ENCODE results near the gene CDRT4.

CDRT4 gene

GRCh38 chr17:15454346-15454745, 13.1 kb downstream of the CDRT4 start:
- no peak overlapping the region for H3K4me3 Mint-ChIP-seq
- peaks cover 41% of the 10 kb centered on the region for H3K36me3 Mint-ChIP-seq (ENCODE audit: low read depth)
- no peak overlapping the region for H3K27ac Mint-ChIP-seq
- peaks cover 5% of the 10 kb centered on the region for H3K9me3 Mint-ChIP-seq
- H3K4me1 Mint-ChIP-seq, result peaks cover 26% of the 10 kb centered on the region
- H3K27me3 Mint-ChIP-seq (ENCODE audit: low read depth), result no peaks in the 10 kb centered on the region
- no peak for TF ChIP-seq CTCF (IDR thresholded peaks at IDR 0.05; ENCODE audit: unreplicated experiment in 3 of 3)

GRCh38 chr17:15453782-15454181, 13.6 kb downstream of the CDRT4 start:
- no peak overlapping the region for H3K27ac Mint-ChIP-seq
- no peak for TF ChIP-seq CTCF (IDR thresholded peaks at IDR 0.05; ENCODE audit: unreplicated experiment in 3 of 3)
- peaks cover 47% of the 10 kb centered on the region for H3K36me3 Mint-ChIP-seq (ENCODE audit: low read depth)
- peaks cover 5% of the 10 kb centered on the region for H3K9me3 Mint-ChIP-seq
- no peak overlapping the region for H3K4me3 Mint-ChIP-seq
- no peaks in the 10 kb centered on the region for H3K27me3 Mint-ChIP-seq (ENCODE audit: low read depth)
- H3K4me1 Mint-ChIP-seq, result peaks cover 26% of the 10 kb centered on the region

GRCh38 chr17:15453246-15453645, 14.2 kb downstream of the CDRT4 start:
- no peak for TF ChIP-seq CTCF (IDR thresholded peaks at IDR 0.05; ENCODE audit: unreplicated experiment in 3 of 3)
- H3K4me3 Mint-ChIP-seq, result no peak overlapping the region
- peaks cover 5% of the 10 kb centered on the region for H3K9me3 Mint-ChIP-seq
- H3K27me3 Mint-ChIP-seq (ENCODE audit: low read depth), result no peaks in the 10 kb centered on the region
- H3K27ac Mint-ChIP-seq, result no peak overlapping the region
- peaks cover 48% of the 10 kb centered on the region for H3K36me3 Mint-ChIP-seq (ENCODE audit: low read depth)
- H3K4me1 Mint-ChIP-seq, result peaks cover 24% of the 10 kb centered on the region

- Mint-ChIP-seq H3K27me3 (ENCODE audit: low read depth) (no peaks in the 10 kb centered on the region), H3K9me3 (peaks cover 5% of the 10 kb centered on the region), H3K27ac (no peak overlapping the region), H3K4me3 (no peak overlapping the region), H3K4me1 (peaks cover 19% of the 10 kb centered on the region), H3K36me3 (ENCODE audit: low read depth) (peaks cover 45% of the 10 kb centered on the region)
- TF ChIP-seq CTCF (IDR thresholded peaks at IDR 0.05; ENCODE audit: unreplicated experiment in 3 of 3), result no peak
These were observed 14.7 kb downstream of the CDRT4 start for GRCh38 chr17:15452746-15453145.

GRCh38 chr17:15451680-15452079, 15.7 kb downstream of the CDRT4 start:
- no peak for TF ChIP-seq CTCF (IDR thresholded peaks at IDR 0.05; ENCODE audit: unreplicated experiment in 3 of 3)

GRCh38 chr17:15448580-15448956, 18.9 kb downstream of the CDRT4 start:
- no peak for TF ChIP-seq CTCF (IDR thresholded peaks at IDR 0.05; ENCODE audit: unreplicated experiment in 3 of 3)
- H3K27me3 Mint-ChIP-seq (ENCODE audit: low read depth), result peaks cover 3% of the 10 kb centered on the region

More at GRCh38 chr17:15451680-15452079, 15.7 kb downstream of the CDRT4 start:
- peaks cover 9% of the 10 kb centered on the region for H3K4me1 Mint-ChIP-seq
- H3K9me3 Mint-ChIP-seq, result peaks cover 5% of the 10 kb centered on the region
- peaks cover 38% of the 10 kb centered on the region for H3K36me3 Mint-ChIP-seq (ENCODE audit: low read depth)
- no peak overlapping the region for H3K27ac Mint-ChIP-seq
- H3K4me3 Mint-ChIP-seq, result no peak overlapping the region
- H3K27me3 Mint-ChIP-seq (ENCODE audit: low read depth), result no peaks in the 10 kb centered on the region

More at GRCh38 chr17:15448580-15448956, 18.9 kb downstream of the CDRT4 start:
- peak overlapping the region in 1 of 3 experiments; percentile 41 for H3K27ac Mint-ChIP-seq
- H3K4me3 Mint-ChIP-seq, result no peak overlapping the region
- no peaks in the 10 kb centered on the region for H3K9me3 Mint-ChIP-seq
- peaks cover 13% of the 10 kb centered on the region for H3K36me3 Mint-ChIP-seq (ENCODE audit: low read depth)
- H3K4me1 Mint-ChIP-seq, result no peaks in the 10 kb centered on the region
